Endodermal cell (in vitro differentiated cells): ENCODE results near the gene L1CAM. TPM values are rescaled to one million over a fixed set of nuclear protein-coding genes. Genes with fewer than 3 reads are reported as not detected.
A peak's percentile ranks its signal among the peaks of the same experiment; 100 is the strongest.

ENCODE experiments used
- DNase-seq: peaks from one replicate; pipeline ENCODE4 v3.0.0-alpha.2; 2017
- H3K27ac ChIP-seq: 2 replicates; pipeline ENCODE4 v1.5.1; 2013; ENCODE audit warnings: mild to moderate bottlenecking, low read depth, low read length, moderate library complexity
- H3K27me3 ChIP-seq: 2 replicates; pipeline ENCODE4 v1.6.1; 2013; ENCODE audit warnings: mild to moderate bottlenecking, low read length, moderate library complexity; ENCODE audit not compliant: insufficient read depth, control insufficient read depth, poor library complexity, severe bottlenecking
- H3K36me3 ChIP-seq: 2 replicates; pipeline ENCODE4 v1.7.0; 2013; ENCODE audit warnings: mild to moderate bottlenecking, low read length, moderate library complexity; ENCODE audit not compliant: control insufficient read depth, insufficient read depth
- H3K4me1 ChIP-seq: one replicate; pipeline ENCODE4 v1.7.0; 2013; ENCODE audit warnings: low read length; ENCODE audit not compliant: control insufficient read depth, insufficient read depth
- H3K4me3 ChIP-seq: 2 replicates; pipeline ENCODE4 v1.5.1; 2013; ENCODE audit warnings: mild to moderate bottlenecking, low read length, moderate library complexity
- H3K9ac ChIP-seq: 2 replicates; pipeline ENCODE4 v1.6.1; 2013; ENCODE audit warnings: mild to moderate bottlenecking, low read length, moderate library complexity; ENCODE audit not compliant: poor library complexity, severe bottlenecking; ENCODE audit errors: extremely low read depth
- H3K9me3 ChIP-seq: 2 replicates; pipeline ENCODE4 v1.6.1; 2013; ENCODE audit warnings: mild to moderate bottlenecking, low read length, moderate library complexity; ENCODE audit not compliant: control insufficient read depth
- H3K27ac Mint-ChIP-seq: 2 replicates; pipeline ENCODE4 v1.8.0; 2020; ENCODE audit warnings: mixed read lengths
- H3K27me3 Mint-ChIP-seq: 2 replicates; pipeline ENCODE4 v1.8.0; 2021; ENCODE audit warnings: mild to moderate bottlenecking, mixed read lengths; ENCODE audit not compliant: insufficient read depth
- H3K36me3 Mint-ChIP-seq: 2 replicates; pipeline ENCODE4 v1.8.0; 2020; ENCODE audit warnings: low read depth, mixed read lengths
- H3K4me1 Mint-ChIP-seq: 2 replicates; pipeline ENCODE4 v1.8.0; 2020; ENCODE audit warnings: mixed read lengths
- H3K4me3 Mint-ChIP-seq: 2 replicates; pipeline ENCODE4 v1.8.0; 2020; ENCODE audit warnings: mild to moderate bottlenecking, moderate library complexity, mixed read lengths
- H3K9me3 Mint-ChIP-seq: 2 replicates; pipeline ENCODE4 v1.8.0; 2020; ENCODE audit warnings: mild to moderate bottlenecking, mixed read lengths
- WGBS, 2 experiments: methylation state at CpG; one replicate each; pipeline versions ENCODE4 v1.1.5 to v1.1.7; 2013; ENCODE audit warnings: missing lambda C conversion rate in 2 of 2, mixed read lengths in 1 of 2; ENCODE audit not compliant: insufficient coverage in 1 of 2, insufficient read length in 1 of 2; 5-methylcytosine and 5-hydroxymethylcytosine counted together
- total RNA-seq, 2 donors: library from RNA; stranded (reverse); fragmentation: NEBNext Ultra II Directional in 1 of 2; extraction: Animal tissue kit (Norgen Biotek cat#: 25700) in 1 of 2; gene quantifications; 2 replicates in 1 of 2; 3 replicates in 1 of 2; pipeline ENCODE4 v1.2.1, GENCODE V29; 2021
- TF ChIP-seq, protein P1 (sequence below): fragments of 200-600 bp; sonication (generic); conservative IDR thresholded peaks from 2 replicates; pipeline ENCODE4 v1.5.0; 2021; ENCODE audit warnings: antibody characterized with exemption, mild to moderate bottlenecking

Gene L1CAM
- total RNA-seq, 2 donors from 2014 or later = 7.5 to 29.0 TPM

GRCh38 chrX:153903238-153903980 lies 17.4 kb upstream of the L1CAM start:
- no peaks in the 10 kb centered on the region for H3K4me1 ChIP-seq
- Mint-ChIP-seq H3K4me1 (peaks cover 10% of the 10 kb centered on the region), H3K27me3 (no peaks in the 10 kb centered on the region), H3K9me3 (peaks cover 70% of the 10 kb centered on the region), H3K4me3 (no peak overlapping the region), H3K36me3 (no peaks in the 10 kb centered on the region), H3K27ac (peak overlapping the region; percentile 58)
- H3K27ac ChIP-seq = no peak overlapping the region
- TF ChIP-seq, protein P1, sequence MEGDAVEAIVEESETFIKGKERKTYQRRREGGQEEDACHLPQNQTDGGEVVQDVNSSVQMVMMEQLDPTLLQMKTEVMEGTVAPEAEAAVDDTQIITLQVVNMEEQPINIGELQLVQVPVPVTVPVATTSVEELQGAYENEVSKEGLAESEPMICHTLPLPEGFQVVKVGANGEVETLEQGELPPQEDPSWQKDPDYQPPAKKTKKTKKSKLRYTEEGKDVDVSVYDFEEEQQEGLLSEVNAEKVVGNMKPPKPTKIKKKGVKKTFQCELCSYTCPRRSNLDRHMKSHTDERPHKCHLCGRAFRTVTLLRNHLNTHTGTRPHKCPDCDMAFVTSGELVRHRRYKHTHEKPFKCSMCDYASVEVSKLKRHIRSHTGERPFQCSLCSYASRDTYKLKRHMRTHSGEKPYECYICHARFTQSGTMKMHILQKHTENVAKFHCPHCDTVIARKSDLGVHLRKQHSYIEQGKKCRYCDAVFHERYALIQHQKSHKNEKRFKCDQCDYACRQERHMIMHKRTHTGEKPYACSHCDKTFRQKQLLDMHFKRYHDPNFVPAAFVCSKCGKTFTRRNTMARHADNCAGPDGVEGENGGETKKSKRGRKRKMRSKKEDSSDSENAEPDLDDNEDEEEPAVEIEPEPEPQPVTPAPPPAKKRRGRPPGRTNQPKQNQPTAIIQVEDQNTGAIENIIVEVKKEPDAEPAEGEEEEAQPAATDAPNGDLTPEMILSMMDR = no peak
- no peaks in the 10 kb centered on the region for H3K9me3 ChIP-seq
- H3K4me3 ChIP-seq = no peak overlapping the region
- WGBS, 2 experiments = 86 to 88% methylated on average over 3 to 15 of the region's 18 CpGs
- no peaks in the 10 kb centered on the region for H3K36me3 ChIP-seq
- DNase-seq = peak; percentile 54
- no peaks in the 10 kb centered on the region for H3K27me3 ChIP-seq
- H3K9ac ChIP-seq = no peak overlapping the region

DNA sequence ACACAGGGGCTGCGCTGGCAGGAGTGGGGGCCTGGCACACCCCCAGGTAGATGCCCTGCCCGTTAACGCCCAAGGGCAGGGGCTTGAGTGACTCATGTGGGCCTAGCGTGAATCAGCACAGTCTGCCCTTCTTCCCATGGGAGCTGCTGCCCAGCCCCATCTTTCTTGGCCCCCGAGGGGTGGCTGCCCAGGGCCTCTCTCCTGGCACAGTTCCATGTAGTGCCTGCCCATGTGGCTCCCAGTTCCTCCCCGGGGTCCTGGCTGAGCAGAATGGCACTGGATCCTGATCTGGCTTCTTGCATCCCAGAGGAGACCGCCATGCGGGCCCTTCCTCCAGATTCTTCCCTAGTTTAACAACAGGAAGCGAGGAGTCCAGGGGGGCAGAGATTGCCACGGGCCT lies 16.4 kb upstream of the L1CAM start:
- no peaks in the 10 kb centered on the region for H3K36me3 Mint-ChIP-seq
- no peaks in the 10 kb centered on the region for H3K36me3 ChIP-seq
- peak; percentile 50 for DNase-seq
- no peaks in the 10 kb centered on the region for H3K9me3 ChIP-seq
- TF ChIP-seq, protein P1 = no peak
- H3K27ac ChIP-seq = no peak overlapping the region
- H3K27me3 ChIP-seq = no peaks in the 10 kb centered on the region
- H3K9ac ChIP-seq = no peak overlapping the region
- H3K4me1 ChIP-seq = no peaks in the 10 kb centered on the region
- H3K4me3 Mint-ChIP-seq = no peak overlapping the region
- peaks cover 10% of the 10 kb centered on the region for H3K4me1 Mint-ChIP-seq
- 89% methylated on average over 10 of the region's 10 CpGs; no CpG with 5 or more reads in 1 of the 2 experiments for WGBS, 2 experiments
- H3K9me3 Mint-ChIP-seq = peaks cover 73% of the 10 kb centered on the region
- no peak overlapping the region for H3K4me3 ChIP-seq
- no peaks in the 10 kb centered on the region for H3K27me3 Mint-ChIP-seq
- H3K27ac Mint-ChIP-seq = no peak overlapping the region

- Histone ChIP-seq H3K9ac (no peak overlapping the region), H3K36me3 (no peaks in the 10 kb centered on the region), H3K27ac (no peak overlapping the region), H3K9me3 (no peaks in the 10 kb centered on the region), H3K4me1 (no peaks in the 10 kb centered on the region), H3K27me3 (no peaks in the 10 kb centered on the region), H3K4me3 (no peak overlapping the region)
- DNase-seq = peak; percentile 42
- Mint-ChIP-seq H3K4me1 (peaks cover 10% of the 10 kb centered on the region), H3K27ac (no peak overlapping the region), H3K27me3 (no peaks in the 10 kb centered on the region), H3K36me3 (no peaks in the 10 kb centered on the region), H3K4me3 (no peak overlapping the region), H3K9me3 (peaks cover 68% of the 10 kb centered on the region)
- WGBS, 2 experiments = 79 to 90% methylated on average over 2 to 8 of the region's 8 CpGs
- TF ChIP-seq, protein P1 = no peak
These were observed 15.8 kb upstream of the L1CAM start for GRCh38 chrX:153901753-153902140.
